OCI-LY7 (cell line): ENCODE measurements around the gene MPC2. TPM values are rescaled to one million over a fixed set of nuclear protein-coding genes. Genes with fewer than 3 reads are reported as not detected.
"Not testable (repeated sequence)": the region's sequence is repeated elsewhere in the genome, so short reads cannot be mapped to it uniquely, and the experiment has no call there.

Experiments used
- BruUV-seq: library from RNA; stranded (reverse); fragments of 400-500 nt; replicated peaks from 2 replicates; lab custom pipeline; 2021; lab: Mats Ljungman, UMichigan
- CTCF ChIA-PET: fragments of 300-600 bp; sonication (Branson Sonifier 250); formaldehyde crosslinking; loops from one replicate; lab custom pipeline; 2022; ENCODE audit warnings: antibody characterized with exemption; ENCODE audit not compliant: unreplicated experiment; lab: Charles Lee
- POLR2A ChIA-PET: fragments of 300-600 bp; sonication (Branson Sonifier 250); formaldehyde crosslinking; loops from one replicate; lab custom pipeline; 2022; ENCODE audit warnings: antibody characterized with exemption; lab: Charles Lee
- DNase-seq: peaks from one replicate; pipeline ENCODE4 v3.0.0-alpha.2; 2015; ENCODE audit warnings: low spot score
- H2AFZ ChIP-seq: fragments of 200-600 bp; sonication (generic), shearing (Covaris generic); 2 replicates; pipeline ENCODE4 v1.6.1; 2014; ENCODE audit warnings: mild to moderate bottlenecking, antibody characterized with exemption, low read length, moderate library complexity
- H3K27ac ChIP-seq: fragments of 200-600 bp; sonication (generic); 2 replicates; pipeline ENCODE4 v1.5.1; 2014; ENCODE audit warnings: mixed run types, low read depth, mild to moderate bottlenecking, moderate library complexity, low read length, inconsistent platforms; ENCODE audit not compliant: poor library complexity, severe bottlenecking
- H3K36me3 ChIP-seq: fragments of 200-600 bp; sonication (generic); 2 replicates; pipeline ENCODE4 v1.6.1; 2014; ENCODE audit warnings: mild to moderate bottlenecking, antibody characterized with exemption, low read length, moderate library complexity, mixed read lengths; ENCODE audit not compliant: insufficient read depth
- H3K4me1 ChIP-seq: fragments of 200-600 bp; sonication (generic); 2 replicates; pipeline ENCODE4 v1.5.1; 2014; ENCODE audit warnings: mild to moderate bottlenecking, low read length; ENCODE audit not compliant: insufficient read depth, poor library complexity, severe bottlenecking
- H3K4me2 ChIP-seq: fragments of 200-600 bp; sonication (generic); 2 replicates; pipeline ENCODE4 v1.6.1; 2014; ENCODE audit warnings: mild to moderate bottlenecking, low read length
- H3K4me3 ChIP-seq: fragments of 200-600 bp; sonication (generic); 2 replicates; pipeline ENCODE4 v1.5.1; 2014; ENCODE audit warnings: mild to moderate bottlenecking, low read depth, low read length; ENCODE audit not compliant: poor library complexity, severe bottlenecking
- H3K79me2 ChIP-seq: fragments of 200-600 bp; sonication (generic); 2 replicates; pipeline ENCODE4 v1.6.1; 2016; ENCODE audit warnings: low read depth, mild to moderate bottlenecking, low read length, moderate library complexity, mixed read lengths; ENCODE audit not compliant: insufficient read depth
- H3K9me2 ChIP-seq: fragments of 200-600 bp; sonication (generic); 2 replicates; pipeline ENCODE4 v1.6.1; 2016; ENCODE audit warnings: mild to moderate bottlenecking, low read length, mixed read lengths; ENCODE audit not compliant: insufficient read depth
- H3K9me3 ChIP-seq: fragments of 200-600 bp; sonication (generic); 2 replicates; pipeline ENCODE4 v1.6.1; 2014; ENCODE audit warnings: mild to moderate bottlenecking, mixed run types, low read length, mixed read lengths
- H4K20me1 ChIP-seq: fragments of 200-600 bp; sonication (generic); 2 replicates; pipeline ENCODE4 v1.6.1; 2014; ENCODE audit warnings: mild to moderate bottlenecking, antibody characterized with exemption, low read length, moderate library complexity, mixed read lengths; ENCODE audit not compliant: insufficient read depth
- EZH2phosphoT487 ChIP-seq: fragments of 200-600 bp; sonication (generic); IDR thresholded peaks from 2 replicates; pipeline ENCODE4 v1.6.1; 2018; ENCODE audit warnings: low read depth, borderline replicate concordance, mild to moderate bottlenecking, mixed run types, antibody characterized with exemption, low read length, moderate library complexity, mixed read lengths
- intact Hi-C: fragments of 100-400 bp; cut with micrococcal nuclease; formaldehyde crosslinking; loops from one replicate; pipeline ENCODE4 v1.10.0; 2022; ENCODE audit not compliant: unreplicated experiment
- total RNA-seq, 2 experiments: library from RNA; depleted of rRNA in 1 of 2; stranded (reverse); fragments of >200 nt in 1 of 2; shearing (Covaris generic) in 1 of 2; gene quantifications; 2 replicates each; pipeline ENCODE4 v1.2.3, GENCODE V29; 2014 to 2022
- TF ChIP-seq, protein P1 (sequence below): fragments of 200-600 bp; sonication (generic); conservative IDR thresholded peaks from 2 replicates; pipeline ENCODE4 v1.5.1; 2014; ENCODE audit warnings: mild to moderate bottlenecking, antibody characterized with exemption, low read length, moderate library complexity, mixed read lengths

MPC2 gene
- total RNA-seq, 2 experiments from 2014 or later, result 19.4 to 56.4 TPM

DNA sequence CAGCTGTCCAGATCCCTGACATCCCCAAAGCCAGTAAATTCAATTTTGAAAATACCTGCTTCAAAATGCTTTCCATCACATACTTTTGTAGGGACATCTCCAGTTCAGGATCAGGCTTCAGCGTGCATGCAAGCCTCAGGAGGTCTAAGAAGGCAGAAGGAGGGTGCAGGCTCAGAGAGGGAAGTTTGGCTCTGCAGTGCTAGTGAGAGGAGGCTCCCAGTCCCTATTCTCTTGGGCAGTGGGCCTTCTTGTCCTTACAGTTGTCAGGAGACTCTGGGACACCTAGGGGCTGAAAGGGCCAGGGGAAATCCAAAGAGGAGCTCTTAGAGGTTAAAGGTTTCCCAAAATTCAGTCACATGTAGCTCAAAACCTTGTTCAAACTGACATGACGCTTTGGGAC, 43.1 kb downstream of the MPC2 start:
- Histone ChIP-seq H2AFZ (no peak overlapping the region), H3K36me3 (no peaks in the 10 kb centered on the region), H3K9me2 (no peaks in the 10 kb centered on the region), H3K79me2 (no peaks in the 10 kb centered on the region), H3K9me3 (no peaks in the 10 kb centered on the region), H3K4me1 (peaks cover 5% of the 10 kb centered on the region), H3K4me3 (no peak overlapping the region), H4K20me1 (no peaks in the 10 kb centered on the region), H3K27ac (no peak overlapping the region), H3K4me2 (no peak overlapping the region)
- intact Hi-C loops, result no loop called here
- no TSS peak for BruUV-seq
- no peak for DNase-seq
- ChIA-PET POLR2A (interaction anchor here (0.6 to 1.7 kb wide), 3 partner anchors 11 to 41 kb away, joined by 3 to 4 read pairs (median 3); no protein-coding TSS in a partner anchor), CTCF (no interaction called here)
- no peak for TF ChIP-seq EZH2phosphoT487
- TF ChIP-seq, protein P1, sequence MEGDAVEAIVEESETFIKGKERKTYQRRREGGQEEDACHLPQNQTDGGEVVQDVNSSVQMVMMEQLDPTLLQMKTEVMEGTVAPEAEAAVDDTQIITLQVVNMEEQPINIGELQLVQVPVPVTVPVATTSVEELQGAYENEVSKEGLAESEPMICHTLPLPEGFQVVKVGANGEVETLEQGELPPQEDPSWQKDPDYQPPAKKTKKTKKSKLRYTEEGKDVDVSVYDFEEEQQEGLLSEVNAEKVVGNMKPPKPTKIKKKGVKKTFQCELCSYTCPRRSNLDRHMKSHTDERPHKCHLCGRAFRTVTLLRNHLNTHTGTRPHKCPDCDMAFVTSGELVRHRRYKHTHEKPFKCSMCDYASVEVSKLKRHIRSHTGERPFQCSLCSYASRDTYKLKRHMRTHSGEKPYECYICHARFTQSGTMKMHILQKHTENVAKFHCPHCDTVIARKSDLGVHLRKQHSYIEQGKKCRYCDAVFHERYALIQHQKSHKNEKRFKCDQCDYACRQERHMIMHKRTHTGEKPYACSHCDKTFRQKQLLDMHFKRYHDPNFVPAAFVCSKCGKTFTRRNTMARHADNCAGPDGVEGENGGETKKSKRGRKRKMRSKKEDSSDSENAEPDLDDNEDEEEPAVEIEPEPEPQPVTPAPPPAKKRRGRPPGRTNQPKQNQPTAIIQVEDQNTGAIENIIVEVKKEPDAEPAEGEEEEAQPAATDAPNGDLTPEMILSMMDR, result no peak

DNA sequence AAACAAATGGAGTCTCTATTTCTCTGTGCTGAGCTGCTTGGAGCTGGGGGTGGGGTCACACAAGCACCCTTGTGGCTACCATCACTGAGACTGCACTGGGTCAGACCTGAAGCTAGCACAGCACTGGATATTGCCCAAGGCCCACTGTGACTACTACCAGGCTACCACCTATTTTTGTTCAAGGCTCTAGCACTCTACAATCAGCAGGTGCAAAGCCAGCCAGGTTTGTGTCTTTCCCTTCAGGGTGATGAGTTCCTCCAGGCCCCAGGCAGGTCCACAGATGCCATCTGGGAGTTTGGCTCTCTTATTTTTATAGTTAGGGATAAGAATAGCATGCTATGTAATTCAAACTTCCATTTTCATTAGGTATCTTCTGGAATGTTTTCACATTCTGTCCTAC, 46.5 kb downstream of the MPC2 start:
- DNase-seq, result no peak
- no peaks in the 10 kb centered on the region for H4K20me1 ChIP-seq
- H3K4me2 ChIP-seq, result no peak overlapping the region
- ChIA-PET CTCF (no interaction called here), POLR2A (no interaction called here)
- intact Hi-C loops, result no loop called here
- TF ChIP-seq, protein P1, result no peak
- no peak for TF ChIP-seq EZH2phosphoT487
- BruUV-seq, result no TSS peak
- no peak overlapping the region for H3K27ac ChIP-seq
- H3K4me3 ChIP-seq, result no peak overlapping the region
- no peaks in the 10 kb centered on the region for H3K36me3 ChIP-seq
- no peak overlapping the region for H2AFZ ChIP-seq
- H3K9me3 ChIP-seq, result no peaks in the 10 kb centered on the region
- H3K9me2 ChIP-seq, result no peaks in the 10 kb centered on the region
- H3K4me1 ChIP-seq, result peaks cover 5% of the 10 kb centered on the region
- no peaks in the 10 kb centered on the region for H3K79me2 ChIP-seq

DNA sequence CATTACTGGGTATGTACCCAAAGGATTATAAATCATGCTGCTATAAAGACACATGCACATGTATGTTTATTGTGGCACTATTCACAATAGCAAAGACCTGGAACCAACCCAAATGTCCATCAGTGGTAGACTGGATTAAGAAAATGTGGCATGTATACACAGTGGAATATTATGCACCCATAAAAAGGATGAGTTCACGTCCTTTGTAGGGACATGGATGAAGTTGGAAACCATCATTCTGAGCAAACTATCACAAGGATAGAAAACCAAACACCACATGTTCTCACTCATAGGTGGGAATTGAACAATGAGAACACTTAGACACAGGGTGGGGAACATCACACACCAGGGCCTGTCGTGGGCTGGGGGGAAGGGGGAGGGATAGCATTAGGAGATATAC, 49.7 kb downstream of the MPC2 start:
- intact Hi-C loops, H2AFZ ChIP-seq, H3K36me3 ChIP-seq, H3K4me2 ChIP-seq, H3K27ac ChIP-seq, H3K79me2 ChIP-seq, BruUV-seq, H3K9me3 ChIP-seq, DNase-seq, H3K4me1 ChIP-seq, POLR2A ChIA-PET, CTCF ChIA-PET, H3K9me2 ChIP-seq, H4K20me1 ChIP-seq, H3K4me3 ChIP-seq: not testable (repeated sequence)
